ENCODE measurements around the gene ANKRD12. TPM values are rescaled to one million over a fixed set of nuclear protein-coding genes. Genes with fewer than 3 reads are reported as not detected.
"Not testable (repeated sequence)": the region's sequence is repeated elsewhere in the genome, so short reads cannot be mapped to it uniquely, and the experiment has no call there.

Gene ANKRD12
- total and polyA plus RNA-seq, 4 donors = 10.2 to 108 (median 50.0) TPM

- no peak for TF ChIP-seq CTCF (IDR thresholded peaks at IDR 0.05; ENCODE audit: control extremely low read depth, extremely low read depth)
- DNase-seq (peak in 1 of 3 donors; percentile 16), ATAC-seq (ENCODE audit: insufficient read depth, low FRiP score) (no peak)
- no peak overlapping the region for H3K27ac ChIP-seq (ENCODE audit: low read depth in 1 of 2, low read length in 1 of 2)
- no peaks in the 10 kb centered on the region for H3K27me3 ChIP-seq (ENCODE audit: control insufficient read depth in 3 of 3, insufficient read depth in 3 of 3, low read length in 2 of 3)
- H3K36me3 ChIP-seq (ENCODE audit: control insufficient read depth in 4 of 4, insufficient read depth in 4 of 4, low read length in 4 of 4) = peaks cover 9 to 18% (median 17%) of the 10 kb centered on the region in 4 donors
- no peak overlapping the region for H3K4me3 ChIP-seq
- H3K9ac ChIP-seq (ENCODE audit: insufficient read depth in 1 of 2, low read length in 2 of 2) = no peak overlapping the region
- H3K4me1 ChIP-seq (ENCODE audit: control insufficient read depth in 5 of 5, insufficient read depth in 5 of 5, low read length in 5 of 5) = no peaks in the 10 kb centered on the region
- H3K9me3 ChIP-seq (ENCODE audit: control insufficient read depth in 4 of 4, insufficient read depth in 3 of 4, low read length in 3 of 4) = no peaks in the 10 kb centered on the region
- WGBS, 2 donors = 61 to 67% methylated on average over 4 of the region's 4 CpGs
Observed at GRCh38 chr18:9260388-9261380, 124.1 kb downstream of the ANKRD12 start.

- 89 to 95% methylated on average over 1 of the region's 1 CpG for whole genome bisulfite sequencing, 2 donors
- ATAC-seq (ENCODE audit: insufficient read depth, low FRiP score) = no peak
- no peak for TF ChIP-seq CTCF (IDR thresholded peaks at IDR 0.05; ENCODE audit: control extremely low read depth, extremely low read depth)
- no peaks in the 10 kb centered on the region for H3K9me3 ChIP-seq (ENCODE audit: control insufficient read depth in 4 of 4, insufficient read depth in 3 of 4, low read length in 3 of 4)
- no peaks in the 10 kb centered on the region for H3K27me3 ChIP-seq (ENCODE audit: control insufficient read depth in 3 of 3, insufficient read depth in 3 of 3, low read length in 2 of 3)
- no peak overlapping the region for H3K27ac ChIP-seq (ENCODE audit: low read depth in 1 of 2, low read length in 1 of 2)
- no peaks in the 10 kb centered on the region for H3K4me1 ChIP-seq (ENCODE audit: control insufficient read depth in 5 of 5, insufficient read depth in 5 of 5, low read length in 5 of 5)
- no peak for DNase-seq
- H3K4me3 ChIP-seq = no peak overlapping the region
- H3K36me3 ChIP-seq (ENCODE audit: control insufficient read depth in 4 of 4, insufficient read depth in 4 of 4, low read length in 4 of 4) = peaks cover 6 to 18% (median 11%) of the 10 kb centered on the region in 4 donors
- no peak overlapping the region for H3K9ac ChIP-seq (ENCODE audit: insufficient read depth in 1 of 2, low read length in 2 of 2)
Observed at GRCh38 chr18:9263264-9263663, 126.7 kb downstream of the ANKRD12 start.

- H3K4me1 ChIP-seq (ENCODE audit: control insufficient read depth in 5 of 5, insufficient read depth in 5 of 5, low read length in 5 of 5); H3K9ac ChIP-seq (ENCODE audit: insufficient read depth in 1 of 2, low read length in 2 of 2); H3K9me3 ChIP-seq (ENCODE audit: control insufficient read depth in 4 of 4, insufficient read depth in 3 of 4, low read length in 3 of 4); H3K27ac ChIP-seq (ENCODE audit: low read depth in 1 of 2, low read length in 1 of 2); H3K27me3 ChIP-seq (ENCODE audit: control insufficient read depth in 3 of 3, insufficient read depth in 3 of 3, low read length in 2 of 3); H3K4me3 ChIP-seq; DNase-seq; ATAC-seq (ENCODE audit: insufficient read depth, low FRiP score): not testable (repeated sequence)
- WGBS, 2 donors = 98 to 99% methylated on average over 15 of the region's 15 CpGs
- peaks cover 3 to 18% (median 11%) of the 10 kb centered on the region in 4 donors for H3K36me3 ChIP-seq (ENCODE audit: control insufficient read depth in 4 of 4, insufficient read depth in 4 of 4, low read length in 4 of 4)
Observed at GRCh38 chr18:9264797-9265196, 128.2 kb downstream of the ANKRD12 start.

GRCh38 chr18:9273221-9273620 lies 136.6 kb downstream of the ANKRD12 start:
- H3K36me3 ChIP-seq (ENCODE audit: control insufficient read depth in 4 of 4, insufficient read depth in 4 of 4, low read length in 4 of 4) = peaks cover 11 to 26% (median 17%) of the 10 kb centered on the region in 4 donors
- H3K4me1 ChIP-seq (ENCODE audit: control insufficient read depth in 5 of 5, insufficient read depth in 5 of 5, low read length in 5 of 5) = no peaks in the 10 kb centered on the region
- no peak overlapping the region for H3K9ac ChIP-seq (ENCODE audit: insufficient read depth in 1 of 2, low read length in 2 of 2)
- H3K4me3 ChIP-seq = no peak overlapping the region
- no peak for DNase-seq
- no peak for TF ChIP-seq CTCF (IDR thresholded peaks at IDR 0.05; ENCODE audit: control extremely low read depth, extremely low read depth)
- H3K9me3 ChIP-seq (ENCODE audit: control insufficient read depth in 4 of 4, insufficient read depth in 3 of 4, low read length in 3 of 4) = no peaks in the 10 kb centered on the region
- no peak for ATAC-seq (ENCODE audit: insufficient read depth, low FRiP score)
- no peaks in the 10 kb centered on the region for H3K27me3 ChIP-seq (ENCODE audit: control insufficient read depth in 3 of 3, insufficient read depth in 3 of 3, low read length in 2 of 3)
- H3K27ac ChIP-seq (ENCODE audit: low read depth in 1 of 2, low read length in 1 of 2) = no peak overlapping the region
- WGBS, 2 donors = 96 to 97% methylated on average over 2 of the region's 2 CpGs
